Measurements from ENCODE around the gene DPYD.

- TF ChIP-seq, protein P1, sequence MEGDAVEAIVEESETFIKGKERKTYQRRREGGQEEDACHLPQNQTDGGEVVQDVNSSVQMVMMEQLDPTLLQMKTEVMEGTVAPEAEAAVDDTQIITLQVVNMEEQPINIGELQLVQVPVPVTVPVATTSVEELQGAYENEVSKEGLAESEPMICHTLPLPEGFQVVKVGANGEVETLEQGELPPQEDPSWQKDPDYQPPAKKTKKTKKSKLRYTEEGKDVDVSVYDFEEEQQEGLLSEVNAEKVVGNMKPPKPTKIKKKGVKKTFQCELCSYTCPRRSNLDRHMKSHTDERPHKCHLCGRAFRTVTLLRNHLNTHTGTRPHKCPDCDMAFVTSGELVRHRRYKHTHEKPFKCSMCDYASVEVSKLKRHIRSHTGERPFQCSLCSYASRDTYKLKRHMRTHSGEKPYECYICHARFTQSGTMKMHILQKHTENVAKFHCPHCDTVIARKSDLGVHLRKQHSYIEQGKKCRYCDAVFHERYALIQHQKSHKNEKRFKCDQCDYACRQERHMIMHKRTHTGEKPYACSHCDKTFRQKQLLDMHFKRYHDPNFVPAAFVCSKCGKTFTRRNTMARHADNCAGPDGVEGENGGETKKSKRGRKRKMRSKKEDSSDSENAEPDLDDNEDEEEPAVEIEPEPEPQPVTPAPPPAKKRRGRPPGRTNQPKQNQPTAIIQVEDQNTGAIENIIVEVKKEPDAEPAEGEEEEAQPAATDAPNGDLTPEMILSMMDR (conservative IDR thresholded peaks at IDR 0.05; ENCODE audit: low read depth, low read length), result no peak
- TF ChIP-seq EZH2phosphoT487 (IDR thresholded peaks at IDR 0.05; ENCODE audit: borderline replicate concordance, low read length), result no peak
- TF ChIP-seq EZH2 (IDR thresholded peaks at IDR 0.05; ENCODE audit: low read length, unreplicated experiment), result no peak
Measured at GRCh38 chr1:97505289-97505688, 415.5 kb downstream of the DPYD start.

All from PC-3 (cell line).